Measurements from ENCODE around the gene OXA1L.
"Not testable (repeated sequence)": the region's sequence is repeated elsewhere in the genome, so short reads cannot be mapped to it uniquely, and the experiment has no call there.

- not testable (repeated sequence) for TF ChIP-seq CTCF, POLR2A (IDR thresholded peaks at IDR 0.05)
Observed at GRCh38 chr14:22805235-22805634, 38.7 kb downstream of the OXA1L start.

Measured in prostate gland (tissue), 2 donors.